ENCODE data around the gene PTGR3.

PTGR3 gene

GRCh38 chr18:75226956-75227316 is 18.0 kb upstream of the PTGR3 start:
- no peak for TF ChIP-seq POLR2A (IDR thresholded peaks at IDR 0.05; ENCODE audit: extremely low read depth, insufficient read length)
- TF ChIP-seq CTCF (IDR thresholded peaks at IDR 0.05; ENCODE audit: low read depth, low read length) = no peak
- H3K4me3 ChIP-seq (ENCODE audit: low read depth, low read length) = no peak overlapping the region
- no peak for DNase-seq (ENCODE audit: low read depth)

GRCh38 chr18:75226286-75226955 is 17.5 kb upstream of the PTGR3 start:
- no peak for DNase-seq (ENCODE audit: low read depth)
- H3K4me3 ChIP-seq (ENCODE audit: low read depth, low read length) = no peak overlapping the region
- TF ChIP-seq, protein P1, sequence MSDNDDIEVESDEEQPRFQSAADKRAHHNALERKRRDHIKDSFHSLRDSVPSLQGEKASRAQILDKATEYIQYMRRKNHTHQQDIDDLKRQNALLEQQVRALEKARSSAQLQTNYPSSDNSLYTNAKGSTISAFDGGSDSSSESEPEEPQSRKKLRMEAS (IDR thresholded peaks at IDR 0.05; ENCODE audit: low read depth, low read length) = no peak
- TF ChIP-seq CTCF (IDR thresholded peaks at IDR 0.05; ENCODE audit: low read depth, low read length) (no peak), MYC (IDR thresholded peaks at IDR 0.05; ENCODE audit: low read depth, low read length) (no peak)

GRCh38 chr18:75223687-75224347 is 14.9 kb upstream of the PTGR3 start:
- TF ChIP-seq POLR2A (IDR thresholded peaks at IDR 0.05; ENCODE audit: extremely low read depth, insufficient read length) (no peak), MYC (IDR thresholded peaks at IDR 0.05; ENCODE audit: low read depth, low read length) (no peak), CTCF (IDR thresholded peaks at IDR 0.05; ENCODE audit: low read depth, low read length) (no peak)
- TF ChIP-seq, protein P1 (IDR thresholded peaks at IDR 0.05; ENCODE audit: low read depth, low read length) = no peak
- no peak overlapping the region for H3K4me3 ChIP-seq (ENCODE audit: low read depth, low read length)
- DNase-seq (ENCODE audit: low read depth) = peak; percentile 26

DNA sequence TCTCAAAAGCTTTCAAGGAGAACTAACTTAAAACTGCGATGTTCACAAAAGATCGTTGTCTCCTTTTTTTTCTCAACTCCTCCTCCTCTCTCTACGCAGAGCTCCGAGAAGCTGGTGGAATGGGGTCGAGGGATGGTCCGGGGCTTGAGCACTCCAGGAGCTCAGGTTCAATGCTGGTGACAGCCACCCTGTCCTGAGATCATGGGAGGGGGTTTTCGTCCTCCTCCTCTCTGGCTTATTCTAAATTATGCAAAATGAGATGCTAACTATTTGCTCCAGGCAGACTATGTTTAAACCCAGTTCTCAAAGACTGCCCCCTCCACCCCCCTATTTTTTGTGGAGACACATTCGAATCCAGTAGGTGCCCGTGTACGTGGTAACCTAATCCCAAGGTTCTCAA is 13.5 kb upstream of the PTGR3 start:
- no peak overlapping the region for H3K4me3 ChIP-seq (ENCODE audit: low read depth, low read length)
- DNase-seq (ENCODE audit: low read depth) = no peak
- TF ChIP-seq, protein P1 (IDR thresholded peaks at IDR 0.05; ENCODE audit: low read depth, low read length) = no peak
- TF ChIP-seq POLR2A (IDR thresholded peaks at IDR 0.05; ENCODE audit: extremely low read depth, insufficient read length) (no peak), CTCF (IDR thresholded peaks at IDR 0.05; ENCODE audit: low read depth, low read length) (no peak), MYC (IDR thresholded peaks at IDR 0.05; ENCODE audit: low read depth, low read length) (no peak)

DNA sequence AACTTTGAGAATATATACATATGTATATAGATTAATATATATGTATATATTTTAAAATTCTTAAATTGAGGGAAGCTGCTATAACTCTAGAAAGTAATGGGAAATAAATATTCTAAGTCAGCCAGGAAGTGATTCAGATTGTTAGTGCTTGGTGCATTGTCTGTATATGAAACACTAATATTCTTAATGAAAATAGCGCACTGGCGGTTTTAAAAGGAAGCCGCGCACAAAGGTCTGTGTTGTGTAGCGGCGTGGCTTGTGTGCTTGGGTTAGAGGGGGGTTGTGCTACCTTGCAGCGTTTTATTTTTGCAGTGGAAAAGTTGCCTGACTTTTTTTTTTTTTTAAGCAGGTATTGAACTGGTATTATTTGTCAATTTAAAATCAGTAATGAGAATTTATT is 13.0 kb upstream of the PTGR3 start:
- no peak overlapping the region for H3K4me3 ChIP-seq (ENCODE audit: low read depth, low read length)
- no peak for DNase-seq (ENCODE audit: low read depth)
- no peak for TF ChIP-seq CTCF (IDR thresholded peaks at IDR 0.05; ENCODE audit: low read depth, low read length)

DNA sequence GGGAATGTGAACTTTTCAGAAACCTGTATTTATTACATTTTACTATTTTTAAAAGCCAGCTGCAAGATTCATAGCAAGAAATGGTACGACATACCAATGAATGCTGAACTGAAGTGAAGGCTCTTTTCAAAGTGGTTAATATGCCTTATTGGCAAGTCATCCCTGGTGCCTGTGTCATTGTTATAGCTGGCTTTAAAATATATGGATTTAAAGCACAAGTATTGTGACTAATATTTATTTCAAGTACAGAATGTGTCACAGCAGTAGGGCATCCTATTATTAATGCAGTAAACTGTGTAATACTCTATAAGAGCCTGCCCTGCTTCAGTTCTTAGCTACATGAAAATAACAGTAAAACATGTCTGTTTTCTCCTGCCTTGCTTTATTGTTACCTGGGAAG is 12.5 kb upstream of the PTGR3 start:
- DNase-seq (ENCODE audit: low read depth) = no peak
- no peak overlapping the region for H3K4me3 ChIP-seq (ENCODE audit: low read depth, low read length)
- TF ChIP-seq POLR2A (IDR thresholded peaks at IDR 0.05; ENCODE audit: extremely low read depth, insufficient read length) = no peak
- no peak for TF ChIP-seq MYC (IDR thresholded peaks at IDR 0.05; ENCODE audit: low read depth, low read length)
- TF ChIP-seq CTCF (IDR thresholded peaks at IDR 0.05; ENCODE audit: low read depth, low read length) = no peak
- TF ChIP-seq, protein P1 (IDR thresholded peaks at IDR 0.05; ENCODE audit: low read depth, low read length) = no peak
